HepG2 (cell line): ENCODE measurements around the gene FNDC3B. TPM values are rescaled to one million over a fixed set of nuclear protein-coding genes. Genes with fewer than 3 reads are reported as not detected.

Experiments used
- ATAC-seq: fragments of 200-7000 bp; cut with Tn5 transposase; 3 replicates; pipeline ENCODE4 v1.9.1; 2020; ENCODE audit warnings: mild to moderate bottlenecking, moderate library complexity
- BruUV-seq: library from RNA; stranded (reverse); fragments of 400-500 nt; replicated peaks from 2 replicates; lab custom pipeline; 2021; lab: Mats Ljungman, UMichigan
- CTCF ChIA-PET: fragments of 300-600 bp; formaldehyde crosslinking; extraction: SDS; loops from one replicate; lab custom pipeline; 2021; ENCODE audit warnings: low total read pairs, inconsistent platforms, low intra/inter-chr PET ratio; lab: Yijun Ruan, JAX
- POLR2A ChIA-PET: fragments of 350-600 bp; sonication (Branson Sonifier 250); formaldehyde crosslinking; loops from one replicate; lab custom pipeline; 2020; ENCODE audit warnings: antibody characterized with exemption, inconsistent platforms; lab: Yijun Ruan, JAX
- DNase-seq: peaks from one replicate; pipeline ENCODE4 v3.0.0-alpha.2; 2015; ENCODE audit warnings: low spot score
- FAIRE-seq: peaks from 3 replicates; lab custom pipeline; 2011; peaks lifted over from hg19 to GRCh38; lab: Jason Lieb, UNC
- H2AFZ ChIP-seq: one replicate; pipeline ENCODE4 v1.6.1; 2011; ENCODE audit warnings: low read length, inconsistent platforms
- H3K27ac ChIP-seq: fragments of 300-600 bp; 3 replicates; pipeline ENCODE4 v1.8.0; 2011; ENCODE audit warnings: mixed run types, mild to moderate bottlenecking, mixed read lengths, low read length, inconsistent platforms; ENCODE audit not compliant: insufficient read depth; ENCODE audit errors: extremely low read length
- H3K27me3 ChIP-seq, 2 experiments: fragments of 200-600 bp in 1 of 2; 2 replicates in 1 of 2; 3 replicates in 1 of 2; pipeline versions ENCODE4 v1.6.0 to v1.8.0; 2011; ENCODE audit warnings: low read length in 2 of 2, mild to moderate bottlenecking in 2 of 2, moderate library complexity in 2 of 2, inconsistent platforms in 1 of 2; ENCODE audit not compliant: insufficient read depth in 2 of 2, control insufficient read depth in 1 of 2
- H3K36me3 ChIP-seq, 2 experiments: fragments of 200-600 bp in 1 of 2; replicated peaks in 1 of 2; 2 replicates in 1 of 2; 3 replicates in 1 of 2; pipeline versions ENCODE4 v1.5.1 to v1.8.0; 2011; ENCODE audit warnings: low read length in 2 of 2, inconsistent platforms in 1 of 2; ENCODE audit not compliant: insufficient read depth in 2 of 2, control insufficient read depth in 1 of 2
- H3K4me1 ChIP-seq: 2 replicates; pipeline ENCODE4 v1.5.1; 2012; ENCODE audit warnings: low read length, inconsistent platforms; ENCODE audit not compliant: insufficient read depth
- H3K4me2 ChIP-seq: 2 replicates; pipeline ENCODE4 v1.6.0; 2011; ENCODE audit warnings: low read depth, low read length, inconsistent platforms
- H3K4me3 ChIP-seq, 3 experiments: fragments of 200-600 bp in 1 of 3; sonication (generic), shearing (Covaris generic) in 1 of 3; replicated peaks in 1 of 3; 2 replicates each; pipeline ENCODE4 v1.5.1; 2011 to 2016; ENCODE audit warnings: low read length in 3 of 3, inconsistent platforms in 2 of 3, low read depth in 2 of 3, mild to moderate bottlenecking in 2 of 3, control low read depth in 1 of 3, mixed read lengths in 1 of 3; ENCODE audit not compliant: insufficient read depth in 1 of 3
- H3K79me2 ChIP-seq: one replicate; pipeline ENCODE4 v1.6.1; 2011; ENCODE audit warnings: low read length, inconsistent platforms; ENCODE audit not compliant: insufficient read depth
- H3K9ac ChIP-seq: 2 replicates; pipeline ENCODE4 v1.6.0; 2011; ENCODE audit warnings: mild to moderate bottlenecking, low read depth, low read length, inconsistent platforms; ENCODE audit not compliant: insufficient read depth
- H3K9me3 ChIP-seq: 2 replicates; pipeline ENCODE4 v1.5.1; 2012; ENCODE audit warnings: mild to moderate bottlenecking, low read length
- H4K20me1 ChIP-seq: 2 replicates; pipeline ENCODE4 v1.6.0; 2011; ENCODE audit warnings: inconsistent platforms, mild to moderate bottlenecking, low read length, moderate library complexity; ENCODE audit not compliant: insufficient read depth
- MAFK ChIP-seq, 2 experiments: IDR thresholded peaks in 1 of 2; conservative IDR thresholded peaks in 1 of 2; 2 replicates each; pipeline ENCODE4 v1.6.1; 2011; ENCODE audit warnings: improper control_type of control experiment in 2 of 2, low read length in 2 of 2
- MBD4 ChIP-seq: IDR thresholded peaks from 2 replicates; pipeline ENCODE4 v1.6.1; 2012; ENCODE audit warnings: low read length, inconsistent platforms, borderline replicate concordance
- MYPOP ChIP-seq: sonication (generic); formaldehyde crosslinking; IDR thresholded peaks from 2 replicates; pipeline ENCODE4 v1.8.1; 2023; ENCODE audit warnings: mild to moderate bottlenecking, moderate library complexity, missing genetic modification reagents
- WGBS: methylation state at CpG from one replicate; pipeline ENCODE4 v1.1.6; 2017; ENCODE audit warnings: low lambda C conversion rate; 5-methylcytosine and 5-hydroxymethylcytosine counted together
- in situ Hi-C: cut with HindIII; loops from 2 replicates; pipeline ENCODE4 v1.10.0; 2017; ENCODE audit warnings: low pct_unique_long_range_greater_than_20kb; ENCODE audit not compliant: extremely low pct_ligation_motif_present
- intact Hi-C: fragments of 100-400 bp; cut with micrococcal nuclease; formaldehyde crosslinking; loops from one replicate; pipeline ENCODE4 v1.10.0; 2022; ENCODE audit not compliant: unreplicated experiment
- polyA plus RNA-seq, 8 experiments: library from polyadenylated mRNA; depleted of rRNA in 3 of 8; stranded (reverse) in 7 of 8; unstranded in 1 of 8; fragments of >200 nt; fragmentation: Illumina TruSeq in 4 of 8; extraction: Trizol in 4 of 8; gene quantifications; 2 replicates each; pipeline versions ENCODE4 v1.2.1 to v1.2.3, GENCODE V29; 2011 to 2016; ENCODE audit warnings: low read depth in 4 of 8, missing spikeins in 1 of 8, mixed read lengths in 1 of 8; ENCODE audit not compliant: insufficient read depth in 1 of 8
- total RNA-seq, 5 experiments: library from RNA; depleted of rRNA; stranded (reverse); fragments of >200 nt; fragmentation: Illumina TruSeq; extraction: Trizol; gene quantifications; 2 replicates each; pipeline ENCODE4 v1.2.3, GENCODE V29; 2016; ENCODE audit warnings: low read depth in 1 of 5
- TF ChIP-seq, protein P1 (sequence below): sonication (generic); formaldehyde crosslinking; IDR thresholded peaks from 2 replicates; pipeline ENCODE4 v1.8.0; 2022; ENCODE audit warnings: mild to moderate bottlenecking, missing genetic modification reagents; ENCODE audit not compliant: insufficient replicate concordance

The FNDC3B gene
- total and polyA plus RNA-seq, 2 of the 13 experiments (the other 11 are each of a cell fraction or from before 2014, with no cell fraction given): 74.8 to 103 TPM

DNA sequence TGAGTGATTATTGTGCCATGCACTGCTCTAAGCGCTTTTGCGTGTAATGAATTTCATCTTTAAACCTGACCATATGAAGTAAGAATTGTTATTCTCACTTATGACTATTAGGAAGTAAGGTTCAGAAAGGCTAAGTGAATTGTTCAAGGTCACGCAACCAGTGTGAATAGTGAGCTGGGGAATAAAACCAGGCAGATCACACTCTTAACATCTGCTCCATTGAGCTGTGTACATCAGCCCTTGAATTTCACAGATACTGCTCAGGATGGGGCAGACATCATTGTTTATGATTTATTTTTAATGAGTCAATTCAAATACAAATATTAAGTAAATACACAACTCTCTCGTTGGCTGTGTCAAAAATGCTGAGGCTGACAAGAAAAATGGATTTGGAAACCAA is 184.5 kb downstream of the FNDC3B start:
- Histone ChIP-seq H3K27ac (no peak overlapping the region), H3K9ac (no peak overlapping the region), H3K4me3 (no peak overlapping the region), H3K9me3 (no peaks in the 10 kb centered on the region), H3K27me3 (no peaks in the 10 kb centered on the region), H4K20me1 (peaks cover 98% of the 10 kb centered on the region), H3K79me2 (peaks cover 96% of the 10 kb centered on the region), H3K4me2 (no peak overlapping the region), H3K36me3 (peaks cover 10 to 45% of the 10 kb centered on the region in 2 experiments), H3K4me1 (peaks cover 68% of the 10 kb centered on the region), H2AFZ (no peak overlapping the region)
- TF ChIP-seq MYPOP (CRISPR knock-in tag) (no peak), MAFK (conservative IDR thresholded peaks at IDR 0.05 in 1 of 2, IDR thresholded peaks at IDR 0.05 in 1 of 2; ENCODE audit: low read length in 2 of 2) (peak; percentile 20 to 35; a peak in 3 of 4 replicates), MBD4 (0 out of 2 replicates have a peak, but pooled peaks have one; percentile 4)
- TF ChIP-seq, protein P1, sequence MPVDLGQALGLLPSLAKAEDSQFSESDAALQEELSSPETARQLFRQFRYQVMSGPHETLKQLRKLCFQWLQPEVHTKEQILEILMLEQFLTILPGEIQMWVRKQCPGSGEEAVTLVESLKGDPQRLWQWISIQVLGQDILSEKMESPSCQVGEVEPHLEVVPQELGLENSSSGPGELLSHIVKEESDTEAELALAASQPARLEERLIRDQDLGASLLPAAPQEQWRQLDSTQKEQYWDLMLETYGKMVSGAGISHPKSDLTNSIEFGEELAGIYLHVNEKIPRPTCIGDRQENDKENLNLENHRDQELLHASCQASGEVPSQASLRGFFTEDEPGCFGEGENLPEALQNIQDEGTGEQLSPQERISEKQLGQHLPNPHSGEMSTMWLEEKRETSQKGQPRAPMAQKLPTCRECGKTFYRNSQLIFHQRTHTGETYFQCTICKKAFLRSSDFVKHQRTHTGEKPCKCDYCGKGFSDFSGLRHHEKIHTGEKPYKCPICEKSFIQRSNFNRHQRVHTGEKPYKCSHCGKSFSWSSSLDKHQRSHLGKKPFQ: peak; percentile 89
- intact Hi-C loops: no loop called here
- POLR2A ChIA-PET: no interaction called here
- no TSS peak for BruUV-seq
- in situ Hi-C loops: no loop called here
- no peak for DNase-seq
- no peak for FAIRE-seq
- peak; percentile 16; the same call in 1 of the 3 replicates for ATAC-seq
- CTCF ChIA-PET: no interaction called here
- 96% methylated on average over 4 of the region's 4 CpGs for WGBS
